ENCODE data around the gene ACER1.
A peak's percentile ranks its signal among the peaks of the same experiment; 100 is the strongest.

The ACER1 gene

GRCh38 chr19:6263735-6264444, 69.5 kb downstream of the ACER1 start:
- no peak for DNase-seq

- no peak for DNase-seq
These were observed 70.1 kb downstream of the ACER1 start for GRCh38 chr19:6263306-6263705.

- no peak for DNase-seq
These were observed 70.9 kb downstream of the ACER1 start for GRCh38 chr19:6262519-6262918.

- no peak for DNase-seq
These were observed 71.5 kb downstream of the ACER1 start for GRCh38 chr19:6261883-6262282.

- peak in 1 of 6 experiments; percentile 12 for DNase-seq
These were observed 72.3 kb downstream of the ACER1 start for GRCh38 chr19:6260912-6261650.

GRCh38 chr19:6260376-6260775, 73.0 kb downstream of the ACER1 start:
- DNase-seq = no peak

- DNase-seq = no peak
These were observed 74.0 kb downstream of the ACER1 start for GRCh38 chr19:6259312-6259861.

- no peak for DNase-seq
These were observed 74.5 kb downstream of the ACER1 start for GRCh38 chr19:6258812-6259311.

Data from stimulated activated naive CD4-positive, alpha-beta T cell (primary cell).